HCT116 (cell line): ENCODE data around the gene KCNB1. TPM values are rescaled to one million over a fixed set of nuclear protein-coding genes. Genes with fewer than 3 reads are reported as not detected.
"Not testable (repeated sequence)": the region's sequence is repeated elsewhere in the genome, so short reads cannot be mapped to it uniquely, and the experiment has no call there.

Experiments
- ATAC-seq: fragments of 200-7000 bp; cut with Tn5 transposase; 2 replicates; pipeline ENCODE4 v1.9.1; 2020; ENCODE audit warnings: mild to moderate bottlenecking, moderate library complexity
- BruUV-seq: library from RNA; stranded (reverse); fragments of 400-500 nt; replicated peaks from 2 replicates; lab custom pipeline; 2021; lab: Mats Ljungman, UMichigan
- CTCF ChIA-PET: fragments of 300-600 bp; sonication (Branson Sonifier 250); formaldehyde crosslinking; loops from one replicate; lab custom pipeline; 2021; ENCODE audit warnings: antibody characterized with exemption; lab: Charles Lee
- POLR2A ChIA-PET: fragments of 300-600, 350-600 bp; sonication (Branson Sonifier 250); formaldehyde crosslinking; loops from one replicate; lab custom pipeline; 2021; ENCODE audit warnings: antibody characterized with exemption; lab: Charles Lee
- RAD21 ChIA-PET, 2 experiments: fragments of 300-600 bp; sonication (Branson Sonifier 250); formaldehyde crosslinking; loops; one replicate each; lab custom pipeline; 2023; ENCODE audit warnings: low total read pairs in 2 of 2; ENCODE audit not compliant: uncharacterized antibody in 2 of 2, unreplicated experiment in 2 of 2, low non-redundant PET in 1 of 2; lab: Charles Lee
- DNase-seq: peaks from one replicate; pipeline ENCODE4 v3.0.0-alpha.2; 2010; ENCODE audit warnings: low read depth, low spot score
- H2AFZ ChIP-seq: fragments of 200-600 bp; shearing (Covaris generic), sonication (generic); 2 replicates; pipeline ENCODE4 v1.6.1; 2017; ENCODE audit warnings: low read depth, mixed run types, mixed read lengths, antibody characterized with exemption, low read length; ENCODE audit not compliant: poor library complexity, severe bottlenecking
- H3K27ac ChIP-seq: 2 replicates; pipeline ENCODE4 v1.5.1; 2012; ENCODE audit warnings: low read depth, low read length
- H3K27me3 ChIP-seq: fragments of 200-600 bp; sonication (generic); 2 replicates; pipeline ENCODE4 v1.6.1; 2016; ENCODE audit warnings: mixed run types, low read length, mixed read lengths; ENCODE audit not compliant: insufficient read depth
- H3K36me3 ChIP-seq, 2 experiments: fragments of 200-500 bp in 1 of 2; fragments of 200-600 bp in 1 of 2; sonication (Bioruptor generic) in 1 of 2; sonication (generic) in 1 of 2; 2 replicates each; pipeline versions ENCODE4 v1.5.1 to v1.6.1; 2014 to 2016; ENCODE audit warnings: low read length in 2 of 2, inconsistent platforms in 1 of 2, mixed read lengths in 1 of 2, mixed run types in 1 of 2; ENCODE audit not compliant: insufficient read depth in 2 of 2, control insufficient read depth in 1 of 2
- H3K4me1 ChIP-seq, 2 experiments: fragments of 200-600 bp in 1 of 2; sonication (generic) in 1 of 2; 2 replicates each; pipeline versions ENCODE4 v1.5.1 to v1.6.1; 2012 to 2017; ENCODE audit warnings: low read length in 2 of 2, inconsistent platforms in 1 of 2, mild to moderate bottlenecking in 1 of 2, mixed read lengths in 1 of 2, mixed run types in 1 of 2, moderate library complexity in 1 of 2; ENCODE audit not compliant: insufficient read depth in 2 of 2, control insufficient read depth in 1 of 2
- H3K4me2 ChIP-seq: fragments of 200-600 bp; sonication (generic); 2 replicates; pipeline ENCODE4 v1.6.1; 2017; ENCODE audit warnings: mixed run types, low read length, mixed read lengths
- H3K4me3 ChIP-seq, 2 experiments: fragments of 200-600 bp in 1 of 2; sonication (generic) in 1 of 2; replicated peaks in 1 of 2; 2 replicates each; pipeline ENCODE4 v1.5.1; 2011 to 2016; ENCODE audit warnings: low read length in 2 of 2, control low read depth in 1 of 2, low read depth in 1 of 2, mild to moderate bottlenecking in 1 of 2, mixed read lengths in 1 of 2, mixed run types in 1 of 2
- H3K79me2 ChIP-seq: fragments of 200-600 bp; sonication (generic); 2 replicates; pipeline ENCODE4 v1.6.1; 2017; ENCODE audit warnings: mild to moderate bottlenecking, mixed run types, low read length, moderate library complexity, mixed read lengths; ENCODE audit not compliant: insufficient read depth
- H3K9ac ChIP-seq: fragments of 200-600 bp; sonication (generic); 2 replicates; pipeline ENCODE4 v1.6.1; 2016; ENCODE audit warnings: low read length, mixed read lengths
- H3K9me2 ChIP-seq: fragments of 200-600 bp; sonication (generic), shearing (Covaris generic); 2 replicates; pipeline ENCODE4 v1.6.1; 2017; ENCODE audit warnings: mixed run types, mild to moderate bottlenecking, moderate library complexity; ENCODE audit not compliant: insufficient read depth
- H3K9me3 ChIP-seq, 2 experiments: fragments of 200-500 bp in 1 of 2; fragments of 200-600 bp in 1 of 2; sonication (Bioruptor generic) in 1 of 2; sonication (generic) in 1 of 2; 2 replicates each; pipeline ENCODE4 v1.6.1; 2014 to 2017; ENCODE audit warnings: low read length in 2 of 2, mixed read lengths in 2 of 2, inconsistent platforms in 1 of 2, low read depth in 1 of 2, mild to moderate bottlenecking in 1 of 2, mixed run types in 1 of 2, moderate library complexity in 1 of 2; ENCODE audit not compliant: control insufficient read depth in 1 of 2, insufficient read depth in 1 of 2
- H4K20me1 ChIP-seq: fragments of 200-600 bp; sonication (generic), shearing (Covaris generic); 2 replicates; pipeline ENCODE4 v1.6.1; 2017; ENCODE audit warnings: mixed run types, mild to moderate bottlenecking, moderate library complexity; ENCODE audit not compliant: insufficient read depth
- ELF1 ChIP-seq: IDR thresholded peaks from 2 replicates; pipeline ENCODE4 v1.6.1; 2012; ENCODE audit warnings: low read depth, borderline replicate concordance
- POLR2AphosphoS5 ChIP-seq: IDR thresholded peaks from 2 replicates; pipeline ENCODE4 v1.6.1; 2011; ENCODE audit warnings: mild to moderate bottlenecking, low read depth, low read length, moderate library complexity
- SRF ChIP-seq: IDR thresholded peaks from 2 replicates; pipeline ENCODE4 v1.6.1; 2012; ENCODE audit warnings: low read depth
- intact Hi-C: fragments of 100-400 bp; cut with micrococcal nuclease; formaldehyde crosslinking; loops from 2 replicates; pipeline ENCODE4 v1.10.0; 2022
- total RNA-seq: library from RNA; stranded (reverse); gene quantifications from one replicate; pipeline ENCODE4 v1.2.1, GENCODE V29; 2021; ENCODE audit not compliant: unreplicated experiment
- TF ChIP-seq, protein P1 (sequence below), 3 experiments: fragments of 200-600 bp in 1 of 3; sonication (generic) in 1 of 3; IDR thresholded peaks in 2 of 3; conservative IDR thresholded peaks in 1 of 3; 2 replicates each; pipeline ENCODE4 v1.5.1; 2012 to 2017; ENCODE audit warnings: low read depth in 2 of 3, low read length in 2 of 3, antibody characterized with exemption in 1 of 3, borderline replicate concordance in 1 of 3, control low read depth in 1 of 3, mild to moderate bottlenecking in 1 of 3, mixed read lengths in 1 of 3, mixed run types in 1 of 3, moderate library complexity in 1 of 3; ENCODE audit not compliant: insufficient read depth in 1 of 3

The KCNB1 gene
- total RNA-seq, 1 experiment from 2014 or later, result 0.79 TPM

DNA sequence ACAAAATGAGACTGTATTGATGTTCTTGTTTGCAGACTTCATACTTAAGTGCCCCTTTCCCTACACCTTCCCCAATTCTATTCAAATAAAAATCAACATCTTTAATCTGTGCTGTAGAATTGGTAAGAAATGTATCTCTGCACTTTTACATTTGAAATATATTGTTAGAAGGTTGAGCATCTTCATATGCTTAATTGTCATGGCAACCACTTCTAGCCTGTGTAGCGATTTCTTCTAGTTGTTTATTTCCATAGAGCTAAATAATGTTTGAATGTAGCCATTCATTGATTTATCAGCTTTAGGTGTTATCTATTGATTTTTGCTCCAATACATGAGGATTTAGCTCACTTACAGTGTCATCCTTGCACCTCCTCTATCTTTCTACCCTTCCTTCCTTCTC is 166.9 kb downstream of the KCNB1 start (continued):
- TF ChIP-seq ELF1, result no peak
- no peak for TF ChIP-seq POLR2AphosphoS5
- TF ChIP-seq, protein P1, sequence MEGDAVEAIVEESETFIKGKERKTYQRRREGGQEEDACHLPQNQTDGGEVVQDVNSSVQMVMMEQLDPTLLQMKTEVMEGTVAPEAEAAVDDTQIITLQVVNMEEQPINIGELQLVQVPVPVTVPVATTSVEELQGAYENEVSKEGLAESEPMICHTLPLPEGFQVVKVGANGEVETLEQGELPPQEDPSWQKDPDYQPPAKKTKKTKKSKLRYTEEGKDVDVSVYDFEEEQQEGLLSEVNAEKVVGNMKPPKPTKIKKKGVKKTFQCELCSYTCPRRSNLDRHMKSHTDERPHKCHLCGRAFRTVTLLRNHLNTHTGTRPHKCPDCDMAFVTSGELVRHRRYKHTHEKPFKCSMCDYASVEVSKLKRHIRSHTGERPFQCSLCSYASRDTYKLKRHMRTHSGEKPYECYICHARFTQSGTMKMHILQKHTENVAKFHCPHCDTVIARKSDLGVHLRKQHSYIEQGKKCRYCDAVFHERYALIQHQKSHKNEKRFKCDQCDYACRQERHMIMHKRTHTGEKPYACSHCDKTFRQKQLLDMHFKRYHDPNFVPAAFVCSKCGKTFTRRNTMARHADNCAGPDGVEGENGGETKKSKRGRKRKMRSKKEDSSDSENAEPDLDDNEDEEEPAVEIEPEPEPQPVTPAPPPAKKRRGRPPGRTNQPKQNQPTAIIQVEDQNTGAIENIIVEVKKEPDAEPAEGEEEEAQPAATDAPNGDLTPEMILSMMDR (IDR thresholded peaks at IDR 0.05 in 2 of 3, conservative IDR thresholded peaks at IDR 0.05 in 1 of 3; ENCODE audit: borderline replicate concordance in 1 of 3, insufficient read depth in 1 of 3, low read depth in 2 of 3, low read length in 2 of 3), result no peak
- no peak for TF ChIP-seq SRF

GRCh38 chr20:49314052-49314451 is 168.4 kb downstream of the KCNB1 start:
- DNase-seq, H3K4me3 ChIP-seq, RAD21 ChIA-PET, H3K79me2 ChIP-seq, CTCF ChIA-PET, H3K36me3 ChIP-seq, H3K27ac ChIP-seq, H3K4me2 ChIP-seq, POLR2A ChIA-PET, ATAC-seq, H3K9me2 ChIP-seq, H3K4me1 ChIP-seq, BruUV-seq, H3K27me3 ChIP-seq, H3K9ac ChIP-seq, H3K9me3 ChIP-seq, intact Hi-C loops, H4K20me1 ChIP-seq, H2AFZ ChIP-seq: not testable (repeated sequence)

Other genes starting within 250 kb of the KCNB1 start
- 24.1 TPM for gene ZNFX1, start 204.6 kb downstream of the KCNB1 start, total RNA-seq
- gene PTGIS, start 85.5 kb upstream of the KCNB1 start, total RNA-seq, result 0.25 TPM
- 92.5 TPM for gene B4GALT5, start 231.2 kb upstream of the KCNB1 start, total RNA-seq